ENCODE results near the gene RALGPS2.

The RALGPS2 gene

GRCh38 chr1:178869119-178869697 lies 144.2 kb downstream of the RALGPS2 start:
- DNase-seq = no peak

GRCh38 chr1:178870221-178870620 lies 145.2 kb downstream of the RALGPS2 start:
- no peak for DNase-seq

- no peak for DNase-seq
Measured at GRCh38 chr1:178870944-178871343, 145.9 kb downstream of the RALGPS2 start, which contains the start of gene ANGPTL1. Gene ANGPTL1, minus strand, starts transcription at chr1:178871077. Its CDS starts 5,301 bp downstream, at chr1:178865776.

GRCh38 chr1:178871551-178872320 lies 146.7 kb downstream of the RALGPS2 start:
- no peak for DNase-seq

GRCh38 chr1:178874966-178875365 lies 149.9 kb downstream of the RALGPS2 start:
- DNase-seq = no peak

- no peak for DNase-seq
Measured at GRCh38 chr1:178875936-178876335, 150.9 kb downstream of the RALGPS2 start.

GRCh38 chr1:178877896-178878295 lies 152.9 kb downstream of the RALGPS2 start:
- DNase-seq = no peak

GRCh38 chr1:178881950-178882349 lies 156.9 kb downstream of the RALGPS2 start:
- DNase-seq = no peak

GRCh38 chr1:178885869-178886268 lies 160.8 kb downstream of the RALGPS2 start:
- no peak for DNase-seq

- DNase-seq = no peak
Measured at GRCh38 chr1:178886551-178886950, 161.5 kb downstream of the RALGPS2 start.

GRCh38 chr1:178895928-178896327 lies 170.9 kb downstream of the RALGPS2 start:
- no peak for DNase-seq

GRCh38 chr1:178898401-178898800 lies 173.4 kb downstream of the RALGPS2 start:
- DNase-seq = no peak

GRCh38 chr1:178899402-178899801 lies 174.4 kb downstream of the RALGPS2 start:
- no peak for DNase-seq

GRCh38 chr1:178901482-178902125 lies 176.6 kb downstream of the RALGPS2 start:
- DNase-seq = no peak

GRCh38 chr1:178908358-178908757 lies 183.3 kb downstream of the RALGPS2 start:
- no peak for DNase-seq

- no peak for DNase-seq
Measured at GRCh38 chr1:178910023-178910422, 185.0 kb downstream of the RALGPS2 start.

- no peak for DNase-seq
Measured at GRCh38 chr1:178912597-178912996, 187.6 kb downstream of the RALGPS2 start.

GRCh38 chr1:178916448-178917174 lies 191.6 kb downstream of the RALGPS2 start:
- no peak for DNase-seq

- no peak for DNase-seq
Measured at GRCh38 chr1:178918308-178918707, 193.3 kb downstream of the RALGPS2 start.

GRCh38 chr1:178918955-178919354 lies 193.9 kb downstream of the RALGPS2 start:
- no peak for DNase-seq

GRCh38 chr1:178919581-178919980 lies 194.5 kb downstream of the RALGPS2 start:
- DNase-seq = no peak

GRCh38 chr1:178921499-178921898 lies 196.5 kb downstream of the RALGPS2 start:
- DNase-seq = no peak

- DNase-seq = no peak
Measured at GRCh38 chr1:178923512-178923911, 198.5 kb downstream of the RALGPS2 start.

Measured in NCI-H526 (cell line).